Measurements from ENCODE around the gene FIBCD1. TPM values are rescaled to one million over a fixed set of nuclear protein-coding genes. Genes with fewer than 3 reads are reported as not detected.

Gene FIBCD1
- total RNA-seq, 2 experiments from 2014 or later: not detected

- H3K27ac ChIP-seq (ENCODE audit: low read depth, low read length, poor library complexity, severe bottlenecking): no peak overlapping the region
- no peak for DNase-seq (ENCODE audit: low spot score)
- ChIA-PET CTCF (ENCODE audit: unreplicated experiment) (no interaction called here), POLR2A (interaction anchor here (0.6 kb wide), 2 partner anchors 16 to 739 kb away, joined by 4 to 5 read pairs; no protein-coding TSS in a partner anchor)
- no peaks in the 10 kb centered on the region for H3K9me2 ChIP-seq (ENCODE audit: insufficient read depth, low read length)
- no TSS peak for BruUV-seq (replicated peaks)
- H3K4me3 ChIP-seq (ENCODE audit: low read depth, low read length, poor library complexity, severe bottlenecking): no peak overlapping the region
- no peaks in the 10 kb centered on the region for H3K9me3 ChIP-seq (ENCODE audit: low read length)
- TF ChIP-seq EZH2phosphoT487 (IDR thresholded peaks at IDR 0.05; ENCODE audit: borderline replicate concordance, low read depth, low read length) (no peak), CTCF (conservative IDR thresholded peaks at IDR 0.05; ENCODE audit: low read length) (no peak)
- no peak overlapping the region for H3K4me2 ChIP-seq (ENCODE audit: low read length)
- peaks cover 8% of the 10 kb centered on the region; the same call in 1 of the 2 replicates for H3K36me3 ChIP-seq (ENCODE audit: insufficient read depth, low read length)
- intact Hi-C loops (cut with micrococcal nuclease; ENCODE audit: unreplicated experiment): no loop called here
- H4K20me1 ChIP-seq (ENCODE audit: insufficient read depth, low read length): no peaks in the 10 kb centered on the region; the same call in 1 of the 2 replicates
- no peak overlapping the region for H2AFZ ChIP-seq (ENCODE audit: low read length)
- no peaks in the 10 kb centered on the region for H3K4me1 ChIP-seq (ENCODE audit: insufficient read depth, low read length, poor library complexity, severe bottlenecking)
- no peaks in the 10 kb centered on the region for H3K79me2 ChIP-seq (ENCODE audit: insufficient read depth, low read depth, low read length)
Observed at GRCh38 chr9:130884111-130884531, 54.9 kb downstream of the FIBCD1 start.

GRCh38 chr9:130883479-130883878, 55.6 kb downstream of the FIBCD1 start:
- intact Hi-C loops (cut with micrococcal nuclease; ENCODE audit: unreplicated experiment): no loop called here
- Histone ChIP-seq H3K9me3 (ENCODE audit: low read length) (no peaks in the 10 kb centered on the region), H3K36me3 (ENCODE audit: insufficient read depth, low read length) (peaks cover 12% of the 10 kb centered on the region; the same call in 1 of the 2 replicates), H3K4me1 (ENCODE audit: insufficient read depth, low read length, poor library complexity, severe bottlenecking) (no peaks in the 10 kb centered on the region), H3K9me2 (ENCODE audit: insufficient read depth, low read length) (no peaks in the 10 kb centered on the region), H2AFZ (ENCODE audit: low read length) (no peak overlapping the region), H3K4me3 (ENCODE audit: low read depth, low read length, poor library complexity, severe bottlenecking) (no peak overlapping the region), H3K27ac (ENCODE audit: low read depth, low read length, poor library complexity, severe bottlenecking) (no peak overlapping the region), H3K4me2 (ENCODE audit: low read length) (no peak overlapping the region), H4K20me1 (ENCODE audit: insufficient read depth, low read length) (no peaks in the 10 kb centered on the region), H3K79me2 (ENCODE audit: insufficient read depth, low read depth, low read length) (no peaks in the 10 kb centered on the region)
- CTCF ChIA-PET (ENCODE audit: unreplicated experiment): no interaction called here
- no peak for DNase-seq (ENCODE audit: low spot score)
- no TSS peak for BruUV-seq (replicated peaks)
- POLR2A ChIA-PET: interaction anchor here (0.6 kb wide), 1 partner anchor 17 kb away, joined by 4 read pairs; no protein-coding TSS in a partner anchor
- TF ChIP-seq EZH2phosphoT487 (IDR thresholded peaks at IDR 0.05; ENCODE audit: borderline replicate concordance, low read depth, low read length) (no peak), CTCF (conservative IDR thresholded peaks at IDR 0.05; ENCODE audit: low read length) (no peak)

GRCh38 chr9:130882696-130883225, 56.3 kb downstream of the FIBCD1 start:
- H4K20me1 ChIP-seq (ENCODE audit: insufficient read depth, low read length): no peaks in the 10 kb centered on the region
- no peak overlapping the region for H3K4me2 ChIP-seq (ENCODE audit: low read length)
- ChIA-PET POLR2A (no interaction called here), CTCF (ENCODE audit: unreplicated experiment) (interaction anchor here (0.6 kb wide), 1 partner anchor 15 kb away, joined by 3 read pairs; no protein-coding TSS in a partner anchor)
- H2AFZ ChIP-seq (ENCODE audit: low read length): no peak overlapping the region
- no peak overlapping the region for H3K27ac ChIP-seq (ENCODE audit: low read depth, low read length, poor library complexity, severe bottlenecking)
- no peak for DNase-seq (ENCODE audit: low spot score)
- H3K36me3 ChIP-seq (ENCODE audit: insufficient read depth, low read length): peaks cover 13% of the 10 kb centered on the region; the same call in 1 of the 2 replicates
- no peaks in the 10 kb centered on the region for H3K9me2 ChIP-seq (ENCODE audit: insufficient read depth, low read length)
- no peak overlapping the region for H3K4me3 ChIP-seq (ENCODE audit: low read depth, low read length, poor library complexity, severe bottlenecking)
- H3K4me1 ChIP-seq (ENCODE audit: insufficient read depth, low read length, poor library complexity, severe bottlenecking): no peaks in the 10 kb centered on the region
- intact Hi-C loops (cut with micrococcal nuclease; ENCODE audit: unreplicated experiment): no loop called here
- BruUV-seq (replicated peaks): no TSS peak
- no peak for TF ChIP-seq CTCF (conservative IDR thresholded peaks at IDR 0.05; ENCODE audit: low read length)
- TF ChIP-seq EZH2phosphoT487 (IDR thresholded peaks at IDR 0.05; ENCODE audit: borderline replicate concordance, low read depth, low read length): no peak
- no peaks in the 10 kb centered on the region for H3K79me2 ChIP-seq (ENCODE audit: insufficient read depth, low read depth, low read length)
- no peaks in the 10 kb centered on the region for H3K9me3 ChIP-seq (ENCODE audit: low read length)

Data from OCI-LY7 (cell line).